Measurements from ENCODE around the gene TMEM143. TPM values are rescaled to one million over a fixed set of nuclear protein-coding genes. Genes with fewer than 3 reads are reported as not detected.

The TMEM143 gene
- total RNA-seq, 2 donors from 2014 or later = 14.5 to 16.1 TPM

GRCh38 chr19:48344892-48345291 lies 18.8 kb downstream of the TMEM143 start:
- H3K4me3 ChIP-seq = no peak overlapping the region
- H3K27me3 ChIP-seq = no peaks in the 10 kb centered on the region
- H3K9me3 ChIP-seq = no peaks in the 10 kb centered on the region
- intact Hi-C loops (cut with DNase I) = no loop called here
- no peaks in the 10 kb centered on the region for H3K36me3 ChIP-seq (replicated peaks in 1 of 2; ENCODE audit: insufficient read depth in 1 of 2, low read depth in 2 of 2)
- TF ChIP-seq POLR2A (IDR thresholded peaks at IDR 0.05) (no peak), CTCF (IDR thresholded peaks at IDR 0.05) (no peak)
- ATAC-seq (no peak), DNase-seq (no peak)
- H3K27ac ChIP-seq = no peak overlapping the region
- WGBS, 2 donors = 95 to 97% methylated on average over 4 to 6 of the region's 6 CpGs
- H3K4me1 ChIP-seq = no peaks in the 10 kb centered on the region

- ATAC-seq (no peak), DNase-seq (no peak)
- TF ChIP-seq CTCF (IDR thresholded peaks at IDR 0.05) (no peak), POLR2A (IDR thresholded peaks at IDR 0.05) (no peak)
- Histone ChIP-seq H3K4me1 (no peaks in the 10 kb centered on the region), H3K27me3 (no peaks in the 10 kb centered on the region), H3K9me3 (no peaks in the 10 kb centered on the region), H3K4me3 (no peak overlapping the region), H3K36me3 (replicated peaks in 1 of 2; ENCODE audit: insufficient read depth in 1 of 2, low read depth in 2 of 2) (no peaks in the 10 kb centered on the region), H3K27ac (no peak overlapping the region)
- 93 to 97% methylated on average over 16 to 23 of the region's 23 CpGs for WGBS, 2 donors
- intact Hi-C loops (cut with DNase I) = no loop called here
Measured at GRCh38 chr19:48342841-48343540, 20.7 kb downstream of the TMEM143 start.

GRCh38 chr19:48342414-48342738 lies 21.4 kb downstream of the TMEM143 start:
- 86 to 93% methylated on average over 13 to 20 of the region's 20 CpGs for WGBS, 2 donors
- Histone ChIP-seq H3K27ac (no peak overlapping the region), H3K4me1 (no peaks in the 10 kb centered on the region), H3K27me3 (no peaks in the 10 kb centered on the region), H3K4me3 (no peak overlapping the region), H3K36me3 (replicated peaks in 1 of 2; ENCODE audit: insufficient read depth in 1 of 2, low read depth in 2 of 2) (no peaks in the 10 kb centered on the region), H3K9me3 (no peaks in the 10 kb centered on the region)
- ATAC-seq = no peak
- TF ChIP-seq CTCF (IDR thresholded peaks at IDR 0.05) = no peak
- TF ChIP-seq POLR2A (IDR thresholded peaks at IDR 0.05) = no peak
- intact Hi-C loops (cut with DNase I) = no loop called here
- DNase-seq = no peak

GRCh38 chr19:48341515-48342413 lies 22.0 kb downstream of the TMEM143 start:
- intact Hi-C loops (cut with DNase I) = no loop called here
- H3K9me3 ChIP-seq = no peaks in the 10 kb centered on the region
- H3K4me3 ChIP-seq = no peak overlapping the region
- WGBS, 2 donors = 88 to 93% methylated on average over 9 to 10 of the region's 10 CpGs
- TF ChIP-seq CTCF (IDR thresholded peaks at IDR 0.05) (no peak), POLR2A (IDR thresholded peaks at IDR 0.05) (no peak)
- H3K27ac ChIP-seq = no peak overlapping the region
- no peaks in the 10 kb centered on the region for H3K4me1 ChIP-seq
- no peak for ATAC-seq
- DNase-seq = no peak
- H3K36me3 ChIP-seq (replicated peaks in 1 of 2; ENCODE audit: insufficient read depth in 1 of 2, low read depth in 2 of 2) = no peaks in the 10 kb centered on the region
- H3K27me3 ChIP-seq = no peaks in the 10 kb centered on the region

All from body of pancreas (tissue), 4 donors.